ENCODE measurements around the gene POC1A. TPM values are rescaled to one million over a fixed set of nuclear protein-coding genes. Genes with fewer than 3 reads are reported as not detected.

The POC1A gene
- total RNA-seq, 1 experiment from 2014 or later, result 22.8 TPM

- in situ Hi-C loops (cut with HindIII; ENCODE audit: low sequenced_read_pairs), result no loop called here
- no peak for DNase-seq (ENCODE audit: low spot score)
Measured at GRCh38 chr3:52025453-52025852, 128.8 kb downstream of the POC1A start.

Other genes starting within 250 kb of the POC1A start
- 80.6 and 87.0 TPM in 2 replicates for gene RRP9, start 212.5 kb downstream of the POC1A start, total RNA-seq (2014; rRNA removed; shearing (Covaris generic))
- gene PARP3, start 212.1 kb downstream of the POC1A start, total RNA-seq (2014; rRNA removed; shearing (Covaris generic)), result 6.4 and 9.7 TPM in 2 replicates
- gene GPR62, start 199.0 kb downstream of the POC1A start, total RNA-seq (2014; rRNA removed; shearing (Covaris generic)), result not detected in 2 replicates
- 57.1 and 80.7 TPM in 2 replicates for gene PCBP4, start 187.0 kb downstream of the POC1A start, total RNA-seq (2014; rRNA removed; shearing (Covaris generic))
- 6.5 and 9.9 TPM in 2 replicates for gene ABHD14B, start 180.4 kb downstream of the POC1A start, total RNA-seq (2014; rRNA removed; shearing (Covaris generic))
- gene ABHD14A, start 179.4 kb downstream of the POC1A start, total RNA-seq (2014; rRNA removed; shearing (Covaris generic)), result 14.8 and 26.8 TPM in 2 replicates
- 103 and 242 TPM in 2 replicates for gene ACY1, start 170.9 kb downstream of the POC1A start, total RNA-seq (2014; rRNA removed; shearing (Covaris generic))
- 2,209 and 2,228 TPM in 2 replicates for gene RPL29, start 158.5 kb downstream of the POC1A start, total RNA-seq (2014; rRNA removed; shearing (Covaris generic))
- gene DUSP7, start 97.9 kb downstream of the POC1A start, total RNA-seq (2014; rRNA removed; shearing (Covaris generic)), result 14.6 and 16.8 TPM in 2 replicates
- 66.7 and 73.0 TPM in 2 replicates for gene ALAS1, start 43.7 kb upstream of the POC1A start, total RNA-seq (2014; rRNA removed; shearing (Covaris generic))
- gene TLR9, start 71.2 kb upstream of the POC1A start, total RNA-seq (2014; rRNA removed; shearing (Covaris generic)), result 0.07 TPM in 1 of 2 replicates, not detected in the other
- gene TWF2, start 84.7 kb upstream of the POC1A start, total RNA-seq (2014; rRNA removed; shearing (Covaris generic)), result 237 and 258 TPM in 2 replicates
- 0.43 and 1.4 TPM in 2 replicates for gene PPM1M, start 91.3 kb upstream of the POC1A start, total RNA-seq (2014; rRNA removed; shearing (Covaris generic))
- gene WDR82, start 124.2 kb upstream of the POC1A start, total RNA-seq (2014; rRNA removed; shearing (Covaris generic)), result 89.2 and 115 TPM in 2 replicates
- gene GLYCTK, start 133.4 kb upstream of the POC1A start, total RNA-seq (2014; rRNA removed; shearing (Covaris generic)), result 14.8 and 24.5 TPM in 2 replicates
- gene DNAH1, start 161.9 kb upstream of the POC1A start, total RNA-seq (2014; rRNA removed; shearing (Covaris generic)), result 1.2 and 2.5 TPM in 2 replicates